Fibroblast of pulmonary artery (primary cell): ENCODE data around the gene SETD6.
A peak's percentile ranks its signal among the peaks of the same experiment; 100 is the strongest.

Experiments
- DNase-seq: peaks from one replicate; pipeline ENCODE4 v3.0.0-alpha.2; 2010; ENCODE audit warnings: low read depth
- H3K4me3 ChIP-seq: replicated peaks from 2 replicates; pipeline ENCODE4 v1.5.1; 2011; ENCODE audit warnings: low read depth, mild to moderate bottlenecking, control low read depth, low read length, moderate library complexity
- CTCF ChIP-seq: IDR thresholded peaks from 2 replicates; pipeline ENCODE4 v1.5.1; 2011; ENCODE audit warnings: mild to moderate bottlenecking, control low read depth, low read length, inconsistent platforms; ENCODE audit errors: missing control alignments

SETD6 gene

GRCh38 chr16:58499092-58499511 lies 16.2 kb upstream of the SETD6 start:
- no peak for DNase-seq
- TF ChIP-seq CTCF, result no peak
- H3K4me3 ChIP-seq, result no peak overlapping the region

- H3K4me3 ChIP-seq, result peak within 1 kb of the TSS; percentile 57
- DNase-seq, result peak; percentile 91
- no peak for TF ChIP-seq CTCF
Observed at GRCh38 chr16:58499615-58500351, 15.5 kb upstream of the SETD6 start, which contains the start of gene NDRG4. Gene NDRG4 (plus strand): TSS chr16:58500143. CDS start chr16:58500249, 106 bp downstream.

- no peak for DNase-seq
- peak overlapping the region; percentile 57 for H3K4me3 ChIP-seq
- TF ChIP-seq CTCF, result no peak
Observed at GRCh38 chr16:58500430-58501241, 14.7 kb upstream of the SETD6 start.

- no peak for TF ChIP-seq CTCF
- no peak for DNase-seq
- peak overlapping the region; percentile 57 for H3K4me3 ChIP-seq
Observed at GRCh38 chr16:58501242-58502131, 13.8 kb upstream of the SETD6 start.

- TF ChIP-seq CTCF, result no peak
- DNase-seq, result no peak
- no peak overlapping the region for H3K4me3 ChIP-seq
Observed at GRCh38 chr16:58502217-58502921, 12.9 kb upstream of the SETD6 start.

- no peak for DNase-seq
- no peak overlapping the region for H3K4me3 ChIP-seq
- no peak for TF ChIP-seq CTCF
Observed at GRCh38 chr16:58503166-58503862, 12.0 kb upstream of the SETD6 start.
